SK-N-MC (cell line): ENCODE data around the gene YARS2.

Experiments used
- DNase-seq: peaks from one replicate; pipeline ENCODE4 v3.0.0-alpha.2; 2011; ENCODE audit warnings: low read depth, low spot score
- H3K27ac ChIP-seq: fragments of 200-600 bp; sonication (generic); 2 replicates; pipeline ENCODE4 v1.5.1; 2016; ENCODE audit warnings: mixed run types
- H3K36me3 ChIP-seq: fragments of 200-600 bp; sonication (generic); 2 replicates; pipeline ENCODE4 v1.6.1; 2017; ENCODE audit warnings: antibody characterized with exemption, low read length, mixed read lengths; ENCODE audit not compliant: insufficient read depth
- H3K4me3 ChIP-seq: fragments of 200-600 bp; sonication (generic); 2 replicates; pipeline ENCODE4 v1.5.1; 2016
- H3K9ac ChIP-seq: fragments of 200-600 bp; sonication (generic); 2 replicates; pipeline ENCODE4 v1.8.0; 2017; ENCODE audit warnings: mixed run types, mixed read lengths; ENCODE audit not compliant: insufficient read length
- H3K9me3 ChIP-seq: fragments of 200-600 bp; sonication (generic); 2 replicates; pipeline ENCODE4 v1.6.1; 2017; ENCODE audit warnings: low read depth, mild to moderate bottlenecking, antibody characterized with exemption, low read length, moderate library complexity, mixed read lengths
- EZH2 ChIP-seq: fragments of 200-600 bp; sonication (generic); IDR thresholded peaks from one replicate; pipeline ENCODE4 v1.6.1; 2017; ENCODE audit warnings: antibody characterized with exemption
- FOXP2 ChIP-seq: optimal IDR thresholded peaks from 2 replicates; pipeline ENCODE3; 2011; ENCODE audit warnings: mild to moderate bottlenecking, moderate library complexity; ENCODE audit not compliant: insufficient read depth; ENCODE audit errors: extremely low read length, control extremely low read depth
- POLR2AphosphoS5 ChIP-seq: IDR thresholded peaks from 2 replicates; pipeline ENCODE4 v1.6.1; 2012; ENCODE audit warnings: mild to moderate bottlenecking, low read depth, low read length, borderline replicate concordance

YARS2 gene

GRCh38 chr12:32756476-32757066 is 874 bp upstream of the YARS2 start:
- peaks cover 20% of the 10 kb centered on the region for H3K36me3 ChIP-seq
- H3K27ac ChIP-seq: peak overlapping the region; percentile 65
- no peaks in the 10 kb centered on the region for H3K9me3 ChIP-seq
- H3K4me3 ChIP-seq: peak overlapping the region; percentile 96
- H3K9ac ChIP-seq: peak overlapping the region; percentile 95
- TF ChIP-seq EZH2: no peak
- no peak for DNase-seq

- H3K36me3 ChIP-seq: peaks cover 34% of the 10 kb centered on the region
- H3K27ac ChIP-seq: peak overlapping the region; percentile 96
- TF ChIP-seq FOXP2 (peak; percentile 44), EZH2 (no peak)
- peak overlapping the region; percentile 96 for H3K4me3 ChIP-seq
- peak overlapping the region; percentile 95 for H3K9ac ChIP-seq
- H3K9me3 ChIP-seq: no peaks in the 10 kb centered on the region
- DNase-seq: no peak
Observed at GRCh38 chr12:32755051-32755653, 545 bp downstream of the YARS2 start.

GRCh38 chr12:32754111-32754510 is 1.6 kb downstream of the YARS2 start:
- TF ChIP-seq EZH2: no peak
- no peak for TF ChIP-seq POLR2AphosphoS5
- TF ChIP-seq FOXP2: no peak
- DNase-seq: no peak
- peaks cover 45% of the 10 kb centered on the region for H3K36me3 ChIP-seq
- H3K9ac ChIP-seq: peak overlapping the region; percentile 95
- no peak overlapping the region for H3K27ac ChIP-seq
- H3K9me3 ChIP-seq: no peaks in the 10 kb centered on the region
- H3K4me3 ChIP-seq: peak overlapping the region; percentile 96

- Histone ChIP-seq H3K27ac (no peak overlapping the region; the same call in 1 of the 2 replicates), H3K9ac (peak overlapping the region; percentile 95), H3K4me3 (peak overlapping the region; percentile 96), H3K36me3 (peaks cover 50% of the 10 kb centered on the region), H3K9me3 (no peaks in the 10 kb centered on the region)
- TF ChIP-seq FOXP2 (no peak), EZH2 (no peak)
- DNase-seq: no peak
Observed at GRCh38 chr12:32753605-32754004, 2.1 kb downstream of the YARS2 start.

- no peak for TF ChIP-seq POLR2AphosphoS5
- no peak for DNase-seq
- Histone ChIP-seq H3K4me3 (no peak overlapping the region), H3K36me3 (peaks cover 95% of the 10 kb centered on the region), H3K9ac (no peak overlapping the region), H3K27ac (no peak overlapping the region), H3K9me3 (no peaks in the 10 kb centered on the region)
Observed at GRCh38 chr12:32743264-32743663, 12.4 kb downstream of the YARS2 start.

- Histone ChIP-seq H3K4me3 (no peak overlapping the region), H3K27ac (no peak overlapping the region), H3K9ac (no peak overlapping the region), H3K9me3 (no peaks in the 10 kb centered on the region), H3K36me3 (peaks cover 96% of the 10 kb centered on the region)
- no peak for DNase-seq
- no peak for TF ChIP-seq FOXP2
- TF ChIP-seq POLR2AphosphoS5: no peak
- TF ChIP-seq EZH2: no peak
Observed at GRCh38 chr12:32742133-32742532, 13.6 kb downstream of the YARS2 start.

GRCh38 chr12:32739279-32739678 is 16.4 kb downstream of the YARS2 start:
- H3K9me3 ChIP-seq: no peaks in the 10 kb centered on the region
- no peak overlapping the region for H3K27ac ChIP-seq
- no peak for TF ChIP-seq FOXP2
- TF ChIP-seq EZH2: no peak
- TF ChIP-seq POLR2AphosphoS5: no peak
- DNase-seq: no peak
- no peak overlapping the region for H3K4me3 ChIP-seq
- peaks cover 85% of the 10 kb centered on the region for H3K36me3 ChIP-seq
- H3K9ac ChIP-seq: no peak overlapping the region

- TF ChIP-seq FOXP2: no peak
- H3K4me3 ChIP-seq: no peak overlapping the region
- H3K36me3 ChIP-seq: peaks cover 84% of the 10 kb centered on the region
- no peaks in the 10 kb centered on the region for H3K9me3 ChIP-seq
- no peak overlapping the region for H3K9ac ChIP-seq
- no peak overlapping the region for H3K27ac ChIP-seq
- DNase-seq: no peak
Observed at GRCh38 chr12:32737715-32738114, 18.0 kb downstream of the YARS2 start.

GRCh38 chr12:32736445-32736844 is 19.3 kb downstream of the YARS2 start:
- TF ChIP-seq FOXP2 (no peak), EZH2 (no peak), POLR2AphosphoS5 (no peak)
- Histone ChIP-seq H3K9me3 (no peaks in the 10 kb centered on the region), H3K4me3 (no peak overlapping the region), H3K27ac (no peak overlapping the region), H3K9ac (no peak overlapping the region), H3K36me3 (peaks cover 84% of the 10 kb centered on the region)
- no peak for DNase-seq

GRCh38 chr12:32734952-32735351 is 20.7 kb downstream of the YARS2 start:
- H3K9ac ChIP-seq: no peak overlapping the region
- H3K9me3 ChIP-seq: no peaks in the 10 kb centered on the region
- peaks cover 77% of the 10 kb centered on the region for H3K36me3 ChIP-seq
- TF ChIP-seq POLR2AphosphoS5 (no peak), EZH2 (no peak), FOXP2 (no peak)
- no peak overlapping the region for H3K27ac ChIP-seq
- H3K4me3 ChIP-seq: no peak overlapping the region
- DNase-seq: no peak
